ENCODE measurements around the gene SRD5A1.

SRD5A1 gene

DNA sequence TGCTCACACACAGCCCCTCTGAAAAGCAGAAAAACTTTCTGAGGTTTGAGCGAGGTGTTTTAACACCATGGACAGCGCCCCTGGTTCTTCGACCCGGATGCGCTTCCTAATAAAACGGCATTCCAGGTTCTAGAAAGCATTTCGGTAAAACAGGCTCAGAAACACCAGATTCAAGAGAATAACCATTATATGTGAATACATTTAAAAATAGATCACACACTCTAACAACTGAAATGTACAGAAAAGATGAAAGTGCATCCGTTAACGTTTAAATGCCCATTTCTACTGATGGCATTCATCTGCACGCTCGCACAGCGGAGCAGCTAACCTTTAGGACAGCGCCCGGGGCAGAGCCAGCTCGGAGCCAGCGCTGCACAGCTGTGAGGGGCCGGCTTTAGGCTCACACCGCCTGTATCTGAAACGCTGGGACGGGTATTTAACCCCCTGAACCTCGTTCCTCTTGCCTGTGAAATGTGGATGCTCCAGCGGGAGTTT lies 53.7 kb downstream of the SRD5A1 start:
- DNase-seq: no peak

- DNase-seq: no peak
Measured at GRCh38 chr5:6687505-6687904, 54.3 kb downstream of the SRD5A1 start.

DNA sequence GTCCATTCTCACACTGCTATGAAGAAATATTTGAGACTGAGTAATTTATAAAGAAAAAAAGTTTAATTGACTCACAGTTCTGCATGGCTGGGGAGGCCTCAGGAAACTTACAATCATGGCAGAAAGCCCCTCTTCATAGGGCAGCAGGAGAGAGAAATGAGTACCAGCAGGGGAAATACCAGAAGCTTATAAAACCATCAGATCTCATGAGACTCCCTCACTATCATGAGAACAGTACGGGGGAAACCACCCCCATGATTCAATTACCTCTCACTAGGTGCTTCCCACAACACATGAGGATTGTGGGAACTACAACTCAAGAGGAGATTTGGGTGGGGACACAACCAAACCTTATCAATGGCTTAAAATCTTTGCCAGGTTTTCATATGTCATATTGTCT lies 59.7 kb downstream of the SRD5A1 start:
- no peak for DNase-seq

DNA sequence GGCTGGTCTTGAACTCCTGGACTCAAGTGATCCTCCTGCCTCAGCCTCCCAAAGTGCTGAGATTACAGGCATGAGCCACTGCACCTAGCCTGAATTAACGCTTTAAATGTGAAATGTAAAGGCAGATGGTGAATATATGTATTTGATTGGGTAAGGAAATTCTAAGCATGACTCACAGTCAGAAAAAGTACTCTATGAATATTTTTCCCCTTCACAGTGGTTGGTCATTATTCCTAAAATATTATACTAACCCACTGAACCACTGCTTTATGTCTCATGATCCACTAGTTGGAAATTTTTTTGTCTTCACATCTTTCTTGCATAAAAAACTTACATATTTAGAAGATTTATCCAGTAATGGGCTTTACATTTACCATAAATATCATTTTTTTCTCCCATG lies 65.5 kb downstream of the SRD5A1 start:
- DNase-seq: no peak

DNA sequence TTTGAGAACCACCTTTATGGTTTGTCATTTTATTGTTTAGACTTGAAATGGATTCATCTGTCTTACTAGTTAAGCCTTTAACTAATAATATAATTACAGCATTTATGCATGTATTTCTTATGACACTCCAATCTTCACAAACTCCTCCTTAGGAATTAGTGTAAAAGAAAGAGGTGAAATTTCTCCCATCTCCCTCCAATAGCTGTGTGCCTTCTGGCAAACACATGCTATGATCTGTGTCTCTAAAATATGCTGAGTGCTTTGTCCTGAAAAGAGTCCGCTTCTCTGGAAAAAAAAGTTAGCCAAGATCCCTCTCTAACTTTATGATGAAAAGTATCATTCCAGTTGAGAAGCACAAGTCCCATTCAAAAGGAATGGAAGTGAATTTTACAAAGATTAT lies 66.1 kb downstream of the SRD5A1 start:
- DNase-seq: no peak

DNA sequence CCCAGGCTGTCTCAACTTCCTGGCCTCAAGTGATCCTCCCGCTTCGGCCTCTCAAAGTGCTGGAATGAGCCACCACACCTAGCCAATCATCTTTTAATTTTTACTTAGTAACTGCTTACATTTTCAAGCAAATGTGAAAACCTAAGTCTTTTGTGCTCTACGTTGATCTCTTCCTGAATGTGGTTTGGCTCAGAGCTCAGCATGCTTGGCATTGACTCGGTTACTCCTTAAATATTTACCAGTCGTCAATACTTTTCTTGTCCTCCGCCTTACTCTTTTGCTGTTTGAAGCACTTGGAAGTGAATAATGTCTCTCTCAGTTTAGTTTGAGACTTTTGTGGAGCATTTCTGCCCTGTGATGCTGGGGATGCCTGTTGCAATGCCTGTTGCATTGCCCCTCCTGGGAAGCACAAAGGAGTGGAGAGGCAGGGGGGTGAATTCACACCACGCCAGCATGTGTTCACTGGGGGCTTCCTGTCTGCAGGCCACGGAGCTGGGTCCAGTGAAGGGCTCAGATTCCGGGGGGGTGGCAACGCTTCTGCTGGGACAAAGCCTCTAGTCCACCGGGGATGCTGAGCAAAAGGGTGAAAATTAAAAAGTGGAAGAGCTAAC lies 66.9 kb downstream of the SRD5A1 start:
- DNase-seq: no peak

DNA sequence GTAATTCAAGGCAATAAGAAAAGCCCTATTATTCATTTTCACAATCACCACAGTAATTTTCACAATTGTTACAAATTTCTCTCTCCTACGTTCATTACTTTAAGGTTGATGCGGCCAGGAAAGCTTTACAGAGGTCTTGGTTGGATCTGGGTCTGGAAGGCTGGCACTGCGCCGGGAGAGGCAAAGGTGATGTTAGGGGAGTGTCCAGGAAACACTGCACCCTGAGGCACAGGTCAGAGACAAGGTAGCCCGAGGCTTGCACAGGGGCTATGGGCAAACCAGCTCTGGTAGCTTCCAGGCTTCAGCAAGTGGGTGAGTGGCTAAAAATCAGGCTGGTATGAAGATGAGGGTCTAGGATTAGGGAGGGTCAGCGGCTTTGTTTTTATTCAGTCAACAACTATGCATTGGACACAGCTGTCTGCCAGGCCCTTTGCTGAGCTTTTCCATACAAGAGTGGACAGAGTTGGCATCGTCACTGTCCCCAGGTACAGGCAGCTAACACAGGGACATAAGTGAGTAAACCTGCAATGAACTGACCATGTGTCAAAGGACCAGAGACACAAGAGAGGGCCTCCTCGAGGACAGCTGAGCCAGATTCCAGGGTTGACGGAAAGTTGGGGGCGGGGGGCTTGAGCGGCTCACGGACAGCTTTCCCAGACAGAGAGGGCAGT lies 67.6 kb downstream of the SRD5A1 start:
- DNase-seq: no peak

DNA sequence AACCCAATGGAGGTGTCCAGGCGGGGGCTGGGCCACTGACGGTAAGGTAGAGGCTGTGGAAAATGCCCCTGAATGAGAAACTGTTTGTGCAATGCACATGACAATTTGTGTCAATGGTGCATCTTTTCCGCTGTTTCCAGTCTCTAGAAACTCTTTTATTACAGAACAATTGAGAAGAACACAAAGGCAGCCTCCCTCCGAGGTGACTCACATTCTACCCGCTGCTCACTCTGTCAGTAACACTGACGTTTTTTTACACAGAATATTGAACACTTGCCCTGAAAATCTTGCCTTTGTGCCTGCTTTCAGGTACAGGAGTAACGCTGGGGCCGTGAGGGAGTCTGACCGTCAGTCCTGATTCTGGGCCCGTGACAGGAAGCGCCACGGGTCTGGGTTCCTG lies 68.3 kb downstream of the SRD5A1 start:
- DNase-seq: no peak

- DNase-seq: no peak
Measured at GRCh38 chr5:6702633-6703032, 69.4 kb downstream of the SRD5A1 start.

GRCh38 chr5:6703806-6704205 lies 70.6 kb downstream of the SRD5A1 start:
- DNase-seq: no peak

- DNase-seq: no peak
Measured at GRCh38 chr5:6704361-6704851, 71.2 kb downstream of the SRD5A1 start.

GRCh38 chr5:6705088-6705487 lies 71.8 kb downstream of the SRD5A1 start:
- DNase-seq: no peak

- DNase-seq: no peak
Measured at GRCh38 chr5:6705959-6706358, 72.7 kb downstream of the SRD5A1 start.

DNA sequence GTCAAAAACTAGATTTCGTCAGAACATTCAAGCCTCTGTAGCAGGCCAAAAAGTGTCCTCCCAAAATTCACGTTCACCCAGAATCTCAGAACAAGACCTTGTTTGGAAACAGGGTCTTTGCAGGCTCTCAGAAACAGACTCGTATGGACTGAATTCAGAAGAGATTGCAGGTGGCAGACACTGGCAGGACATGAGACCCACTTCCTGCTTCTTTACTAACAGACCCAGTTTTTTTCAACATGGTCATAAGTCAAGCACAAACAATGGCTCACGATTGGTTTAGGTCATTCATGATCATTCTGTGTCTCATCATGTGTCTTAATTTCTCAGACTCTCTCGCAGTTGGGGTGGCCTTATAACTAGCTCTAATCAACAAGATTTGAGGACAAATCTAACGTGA lies 74.6 kb downstream of the SRD5A1 start:
- no peak for DNase-seq

DNA sequence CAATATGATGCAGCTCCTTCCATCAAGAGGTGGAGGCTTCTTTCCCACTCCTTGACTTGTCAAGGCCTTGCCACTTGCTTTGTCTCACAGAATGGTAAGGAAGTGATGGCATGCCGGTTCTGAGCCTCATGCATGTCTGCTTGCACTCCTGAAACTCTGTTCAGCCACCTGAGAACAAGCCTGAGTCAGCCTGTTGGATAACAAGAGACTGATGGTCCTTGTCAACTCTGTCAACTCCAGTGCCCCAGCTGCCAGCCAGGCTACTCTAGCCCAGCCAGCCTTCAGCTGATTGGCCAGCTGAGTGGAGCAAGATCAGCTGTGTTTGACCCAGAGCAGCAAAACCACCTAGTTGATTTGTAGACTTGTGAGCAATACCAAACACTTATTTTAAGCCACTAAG lies 75.6 kb downstream of the SRD5A1 start:
- DNase-seq: no peak

DNA sequence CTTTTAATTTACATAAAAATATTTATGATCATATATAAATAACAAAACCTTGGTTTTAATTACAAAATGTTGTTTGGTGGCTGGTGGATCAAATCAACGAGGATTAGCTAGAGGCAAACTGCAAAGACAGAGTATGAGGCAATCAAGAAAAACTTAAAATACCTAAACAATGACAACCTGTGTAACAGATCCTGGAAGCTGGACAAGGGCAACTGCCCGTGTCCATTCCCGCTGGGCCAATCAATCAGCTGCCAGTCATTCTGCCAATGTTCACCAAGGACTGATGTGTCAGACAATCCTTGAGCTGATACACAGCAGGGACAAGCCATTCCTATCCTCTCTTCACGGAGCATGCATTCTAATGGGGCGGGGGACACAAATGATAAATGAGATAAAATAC lies 76.8 kb downstream of the SRD5A1 start:
- DNase-seq: no peak

GRCh38 chr5:6710551-6711318 lies 77.5 kb downstream of the SRD5A1 start:
- no peak for DNase-seq

GRCh38 chr5:6711409-6712141 lies 78.3 kb downstream of the SRD5A1 start:
- DNase-seq: no peak

DNA sequence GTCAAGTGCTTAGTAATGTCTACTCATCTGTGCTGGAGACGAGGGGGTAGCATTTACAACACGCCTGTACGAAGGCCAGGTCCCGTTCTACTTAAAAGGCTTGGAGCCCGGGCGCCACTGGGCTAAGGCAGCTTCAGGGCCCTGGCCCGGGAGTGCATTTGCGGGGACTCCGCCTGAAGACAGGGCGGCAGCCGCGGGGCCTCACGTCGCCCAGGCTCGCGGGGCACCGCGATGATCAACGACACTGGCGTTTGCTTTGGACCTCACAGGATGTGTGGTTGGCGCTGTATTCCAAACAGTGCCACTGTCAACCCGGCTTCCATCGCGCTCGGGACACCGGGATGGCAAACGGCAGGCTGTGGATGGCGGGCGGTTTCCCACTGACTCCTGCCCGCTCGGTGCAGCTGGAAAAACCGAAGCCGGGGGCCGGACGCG lies 78.9 kb downstream of the SRD5A1 start:
- DNase-seq: no peak

GRCh38 chr5:6712577-6713273 lies 79.5 kb downstream of the SRD5A1 start:
- peak; percentile 75 for DNase-seq

- no peak for DNase-seq
Measured at GRCh38 chr5:6713274-6714225, 80.3 kb downstream of the SRD5A1 start, which contains the start of gene TENT4A. Gene TENT4A (plus strand): TSS chr5:6713432. CDS start chr5:6713984, 552 bp downstream.

Measured in NCI-H187 treated with DMSO at 0.1 percent for 48 hours (cell line).